ENCODE data around the gene PANK1.
"Not testable (repeated sequence)": the region's sequence is repeated elsewhere in the genome, so short reads cannot be mapped to it uniquely, and the experiment has no call there.

Gene PANK1

GRCh38 chr10:89627830-89628229 lies 17.2 kb downstream of the PANK1 start:
- DNase-seq (ENCODE audit: low read depth) = peak; percentile 24
- no peak overlapping the region for H3K4me3 ChIP-seq (ENCODE audit: low read depth, low read length)
- TF ChIP-seq, protein P1, sequence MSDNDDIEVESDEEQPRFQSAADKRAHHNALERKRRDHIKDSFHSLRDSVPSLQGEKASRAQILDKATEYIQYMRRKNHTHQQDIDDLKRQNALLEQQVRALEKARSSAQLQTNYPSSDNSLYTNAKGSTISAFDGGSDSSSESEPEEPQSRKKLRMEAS (IDR thresholded peaks at IDR 0.05; ENCODE audit: low read depth, low read length) = no peak
- TF ChIP-seq MYC (IDR thresholded peaks at IDR 0.05; ENCODE audit: low read depth, low read length) (no peak), POLR2A (IDR thresholded peaks at IDR 0.05; ENCODE audit: extremely low read depth, insufficient read length) (no peak)
- TF ChIP-seq, protein P2, sequence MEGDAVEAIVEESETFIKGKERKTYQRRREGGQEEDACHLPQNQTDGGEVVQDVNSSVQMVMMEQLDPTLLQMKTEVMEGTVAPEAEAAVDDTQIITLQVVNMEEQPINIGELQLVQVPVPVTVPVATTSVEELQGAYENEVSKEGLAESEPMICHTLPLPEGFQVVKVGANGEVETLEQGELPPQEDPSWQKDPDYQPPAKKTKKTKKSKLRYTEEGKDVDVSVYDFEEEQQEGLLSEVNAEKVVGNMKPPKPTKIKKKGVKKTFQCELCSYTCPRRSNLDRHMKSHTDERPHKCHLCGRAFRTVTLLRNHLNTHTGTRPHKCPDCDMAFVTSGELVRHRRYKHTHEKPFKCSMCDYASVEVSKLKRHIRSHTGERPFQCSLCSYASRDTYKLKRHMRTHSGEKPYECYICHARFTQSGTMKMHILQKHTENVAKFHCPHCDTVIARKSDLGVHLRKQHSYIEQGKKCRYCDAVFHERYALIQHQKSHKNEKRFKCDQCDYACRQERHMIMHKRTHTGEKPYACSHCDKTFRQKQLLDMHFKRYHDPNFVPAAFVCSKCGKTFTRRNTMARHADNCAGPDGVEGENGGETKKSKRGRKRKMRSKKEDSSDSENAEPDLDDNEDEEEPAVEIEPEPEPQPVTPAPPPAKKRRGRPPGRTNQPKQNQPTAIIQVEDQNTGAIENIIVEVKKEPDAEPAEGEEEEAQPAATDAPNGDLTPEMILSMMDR (IDR thresholded peaks at IDR 0.05; ENCODE audit: low read depth, low read length) = no peak

- DNase-seq (ENCODE audit: low read depth) = no peak
- H3K4me3 ChIP-seq (ENCODE audit: low read depth, low read length) = no peak overlapping the region
- TF ChIP-seq POLR2A (IDR thresholded peaks at IDR 0.05; ENCODE audit: extremely low read depth, insufficient read length) (no peak), MYC (IDR thresholded peaks at IDR 0.05; ENCODE audit: low read depth, low read length) (no peak)
- TF ChIP-seq, protein P2 (IDR thresholded peaks at IDR 0.05; ENCODE audit: low read depth, low read length) = no peak
- TF ChIP-seq, protein P1 (IDR thresholded peaks at IDR 0.05; ENCODE audit: low read depth, low read length) = no peak
Measured at GRCh38 chr10:89625041-89625765, 19.8 kb downstream of the PANK1 start.

DNA sequence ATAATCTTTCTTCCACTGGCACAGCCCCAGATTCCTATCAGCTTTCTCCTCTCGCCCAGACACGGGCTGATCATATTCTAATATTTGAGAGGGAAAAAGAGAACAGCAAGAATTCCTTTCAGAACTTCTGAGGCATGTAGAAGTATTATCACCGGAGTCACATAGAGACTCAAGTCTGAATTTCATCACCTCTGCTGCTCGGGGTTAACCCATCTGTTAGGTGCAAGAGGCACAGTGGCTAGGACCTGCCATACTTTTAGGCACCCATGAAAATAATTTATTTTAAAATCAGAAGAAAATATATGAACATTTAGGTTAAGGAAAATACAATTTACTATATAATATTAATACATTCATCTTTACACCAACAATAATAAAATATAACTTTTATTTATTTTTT lies 21.0 kb downstream of the PANK1 start:
- no peak for DNase-seq (ENCODE audit: low read depth)
- TF ChIP-seq, protein P2 (IDR thresholded peaks at IDR 0.05; ENCODE audit: low read depth, low read length) = no peak
- TF ChIP-seq POLR2A (IDR thresholded peaks at IDR 0.05; ENCODE audit: extremely low read depth, insufficient read length) = no peak
- TF ChIP-seq MYC (IDR thresholded peaks at IDR 0.05; ENCODE audit: low read depth, low read length) = no peak
- TF ChIP-seq, protein P1 (IDR thresholded peaks at IDR 0.05; ENCODE audit: low read depth, low read length) = no peak
- no peak overlapping the region for H3K4me3 ChIP-seq (ENCODE audit: low read depth, low read length)

DNA sequence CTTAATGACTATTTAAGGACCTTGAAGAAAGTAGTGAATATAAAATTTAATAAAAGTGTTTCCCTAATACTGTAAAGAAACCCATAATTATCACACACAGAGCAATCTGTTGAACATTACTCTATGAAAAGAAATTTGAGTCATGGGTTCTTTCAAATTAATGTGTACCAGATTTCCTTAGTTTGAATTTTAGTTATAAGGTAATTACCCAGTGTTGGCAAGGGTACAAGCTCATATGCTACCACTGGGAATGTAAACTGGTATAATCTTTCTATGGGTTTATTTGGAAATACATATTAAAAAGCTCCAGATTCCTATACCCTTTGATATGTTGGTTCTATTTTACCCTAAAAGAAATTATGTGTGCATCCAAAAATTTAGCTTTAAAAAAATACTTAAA lies 22.9 kb downstream of the PANK1 start:
- TF ChIP-seq MYC (IDR thresholded peaks at IDR 0.05; ENCODE audit: low read depth, low read length) (no peak), POLR2A (IDR thresholded peaks at IDR 0.05; ENCODE audit: extremely low read depth, insufficient read length) (no peak)
- TF ChIP-seq, protein P1 (IDR thresholded peaks at IDR 0.05; ENCODE audit: low read depth, low read length) = no peak
- TF ChIP-seq, protein P2 (IDR thresholded peaks at IDR 0.05; ENCODE audit: low read depth, low read length) = no peak
- no peak overlapping the region for H3K4me3 ChIP-seq (ENCODE audit: low read depth, low read length)
- DNase-seq (ENCODE audit: low read depth) = no peak

GRCh38 chr10:89621438-89621837 lies 23.6 kb downstream of the PANK1 start:
- DNase-seq (ENCODE audit: low read depth) = no peak
- TF ChIP-seq, protein P1 (IDR thresholded peaks at IDR 0.05; ENCODE audit: low read depth, low read length) = no peak
- TF ChIP-seq MYC (IDR thresholded peaks at IDR 0.05; ENCODE audit: low read depth, low read length) (no peak), POLR2A (IDR thresholded peaks at IDR 0.05; ENCODE audit: extremely low read depth, insufficient read length) (no peak)
- TF ChIP-seq, protein P2 (IDR thresholded peaks at IDR 0.05; ENCODE audit: low read depth, low read length) = no peak
- H3K4me3 ChIP-seq (ENCODE audit: low read depth, low read length) = no peak overlapping the region

- H3K4me3 ChIP-seq (ENCODE audit: low read depth, low read length); DNase-seq (ENCODE audit: low read depth): not testable (repeated sequence)
Measured at GRCh38 chr10:89620296-89620695, 24.7 kb downstream of the PANK1 start.
